ENCODE data around the gene TMEM181. TPM values are rescaled to one million over a fixed set of nuclear protein-coding genes. Genes with fewer than 3 reads are reported as not detected.

TMEM181 gene
- total RNA-seq, 1 experiment from 2014 or later, result 18.7 TPM

- H3K4me1 ChIP-seq (replicated peaks; ENCODE audit: insufficient read depth), result peaks cover 60% of the 10 kb centered on the region
- peaks cover 21% of the 10 kb centered on the region; the same call in 1 of the 2 replicates for H3F3A ChIP-seq (ENCODE audit: insufficient read depth, low read depth)
- H3K27me3 ChIP-seq (ENCODE audit: insufficient read depth, low read depth), result no peaks in the 10 kb centered on the region
- no peaks in the 10 kb centered on the region for H3K9me3 ChIP-seq (ENCODE audit: insufficient read depth, low read depth)
- TF ChIP-seq EZH2 (IDR thresholded peaks at IDR 0.05; ENCODE audit: low read depth), result no peak
- no peak for TF ChIP-seq CTCF (conservative IDR thresholded peaks at IDR 0.05)
- H4K20me1 ChIP-seq (ENCODE audit: insufficient read depth), result no peaks in the 10 kb centered on the region
- H3K79me2 ChIP-seq (ENCODE audit: low read depth), result no peaks in the 10 kb centered on the region
- no peak overlapping the region for H2AFZ ChIP-seq
- no TSS peak for BruUV-seq (replicated peaks)
- POLR2A ChIA-PET (ENCODE audit: unreplicated experiment), result no interaction called here
- no peak for DNase-seq
- peak overlapping the region; percentile 52 for H3K4me2 ChIP-seq
- H3K36me3 ChIP-seq (ENCODE audit: low read depth), result no peaks in the 10 kb centered on the region
- H3K9me2 ChIP-seq (ENCODE audit: insufficient read depth), result no peaks in the 10 kb centered on the region
- no peak overlapping the region for H3K4me3 ChIP-seq
- peak overlapping the region; percentile 45; the same call in 1 of the 2 replicates for H3K27ac ChIP-seq
- CTCF ChIA-PET, result interaction anchor here (0.7 kb wide), 1 partner anchor 17 kb away, joined by 7 read pairs; no protein-coding TSS in a partner anchor
- intact Hi-C loops (cut with micrococcal nuclease; ENCODE audit: unreplicated experiment), result no loop called here
Measured at GRCh38 chr6:158684311-158684710, 124.4 kb downstream of the TMEM181 start.

- no peaks in the 10 kb centered on the region for H3K79me2 ChIP-seq (ENCODE audit: low read depth)
- no peak overlapping the region for H2AFZ ChIP-seq
- intact Hi-C loops (cut with micrococcal nuclease; ENCODE audit: unreplicated experiment), result loop anchor here (5.0 kb wide), 1 partner anchor 38 kb away; no protein-coding TSS in a partner anchor
- H3F3A ChIP-seq (ENCODE audit: insufficient read depth, low read depth), result peaks cover 16% of the 10 kb centered on the region; the same call in 1 of the 2 replicates
- H3K4me3 ChIP-seq, result no peak overlapping the region
- H3K27me3 ChIP-seq (ENCODE audit: insufficient read depth, low read depth), result no peaks in the 10 kb centered on the region
- peak overlapping the region; percentile 52 for H3K4me2 ChIP-seq
- H3K36me3 ChIP-seq (ENCODE audit: low read depth), result no peaks in the 10 kb centered on the region
- H3K27ac ChIP-seq, result peak overlapping the region; percentile 45
- DNase-seq, result peak in 1 of 2 experiments; percentile 64
- ChIA-PET CTCF (interaction anchor here (0.7 kb wide), 1 partner anchor 17 kb away, joined by 7 read pairs; no protein-coding TSS in a partner anchor), POLR2A (ENCODE audit: unreplicated experiment) (no interaction called here)
- H3K4me1 ChIP-seq (replicated peaks; ENCODE audit: insufficient read depth), result peaks cover 57% of the 10 kb centered on the region
- no peaks in the 10 kb centered on the region for H4K20me1 ChIP-seq (ENCODE audit: insufficient read depth)
- no peaks in the 10 kb centered on the region for H3K9me3 ChIP-seq (ENCODE audit: insufficient read depth, low read depth)
- no TSS peak for BruUV-seq (replicated peaks)
- TF ChIP-seq EZH2 (IDR thresholded peaks at IDR 0.05; ENCODE audit: low read depth), result no peak
- no peak for TF ChIP-seq CTCF (conservative IDR thresholded peaks at IDR 0.05)
- no peaks in the 10 kb centered on the region for H3K9me2 ChIP-seq (ENCODE audit: insufficient read depth)
Measured at GRCh38 chr6:158684745-158685324, 124.9 kb downstream of the TMEM181 start.

Small RNA genes within 50 kb of the gene (microRNA-seq; reads per million reads assigned to microRNA genes)
- gene MIR7161 (ENCODE audit: borderline number of aligned reads, borderline replicate concordance), result not detected

Other genes with a start within 250 kb of the TMEM181 start
- gene TULP4, start 247.6 kb upstream of the TMEM181 start, total RNA-seq (2021), result 34.0 and 42.2 TPM in 2 replicates
- gene DYNLT1, start 84.7 kb downstream of the TMEM181 start, total RNA-seq (2021), result 99.6 and 105 TPM in 2 replicates
- 7.8 and 8.3 TPM in 2 replicates for gene SYTL3, start 90.0 kb downstream of the TMEM181 start, total RNA-seq (2021)

Data from PC-9 (cell line).